Heart right ventricle (tissue), 16 donors: Measurements from ENCODE around the gene CCSER1. TPM values are rescaled to one million over a fixed set of nuclear protein-coding genes. Genes with fewer than 3 reads are reported as not detected.

ENCODE experiments used
- ATAC-seq, 8 donors: fragments of 200-7000 bp; cut with Tn5 transposase; one replicate each; pipeline ENCODE4 v1.9.1; 2020; ENCODE audit warnings: mild to moderate bottlenecking in 8 of 8, moderate library complexity in 8 of 8, moderate number of reproducible peaks in 1 of 8
- DNase-seq, 2 donors: peaks; one replicate each; pipeline ENCODE4 v3.0.0-alpha.2; 2020
- H3K27ac ChIP-seq, 10 donors: fragments of 200-600 bp; sonication (generic) in 2 of 10; one replicate each; pipeline versions ENCODE4 v1.5.0 to v1.8.0; 2020 to 2022; ENCODE audit warnings: mild to moderate bottlenecking in 3 of 10
- H3K27me3 ChIP-seq, 7 donors: fragments of 200-600 bp; one replicate each; pipeline ENCODE4 v1.8.0; 2021 to 2022; ENCODE audit warnings: mild to moderate bottlenecking in 2 of 7
- H3K36me3 ChIP-seq, 9 donors: fragments of 200-600 bp; sonication (generic) in 1 of 9; one replicate each; pipeline versions ENCODE4 v1.5.0 to v1.8.0; 2020 to 2022; ENCODE audit warnings: mild to moderate bottlenecking in 2 of 9
- H3K4me1 ChIP-seq, 9 donors: fragments of 200-600 bp; sonication (generic) in 1 of 9; one replicate each; pipeline versions ENCODE4 v1.5.0 to v1.8.0; 2020 to 2022; ENCODE audit warnings: mild to moderate bottlenecking in 4 of 9
- H3K4me3 ChIP-seq, 10 donors: fragments of 200-600 bp; sonication (generic) in 2 of 10; one replicate each; pipeline versions ENCODE4 v1.5.0 to v1.8.0; 2020 to 2022; ENCODE audit warnings: mild to moderate bottlenecking in 7 of 10, moderate library complexity in 2 of 10
- H3K9me3 ChIP-seq, 11 donors: fragments of 200-600 bp in 10 of 11; sonication (generic) in 2 of 11; one replicate each; pipeline versions ENCODE4 v1.5.0 to v1.8.0; 2013 to 2022; ENCODE audit warnings: mild to moderate bottlenecking in 2 of 11, control low read depth in 1 of 11, moderate library complexity in 1 of 11
- WGBS, 2 donors: extraction: QIAGEN DNeasy Blood & Tissue Kit; methylation state at CpG; one replicate each; pipeline ENCODE4 v1.1.7; 2013; ENCODE audit warnings: inconsistent platforms in 1 of 2; 5-methylcytosine and 5-hydroxymethylcytosine counted together
- intact Hi-C, 10 donors: fragments of 100-400 bp; cut with DNase I; formaldehyde crosslinking; loops; one replicate each; pipeline versions ENCODE4 v1.11.1 to v1.14.2; 2022
- polyA plus RNA-seq, 2 donors: library from polyadenylated mRNA; stranded (reverse); fragments of 200-250 nt; gene quantifications; one replicate each; pipeline ENCODE4 v1.2.3, GENCODE V29; 2013
- total RNA-seq, 10 donors: library from RNA; stranded (reverse); fragmentation: NEBNext Ultra II Directional in 3 of 10; extraction: Animal tissue kit (Norgen Biotek cat#: 25700) in 3 of 10; gene quantifications; one replicate each; pipeline versions ENCODE4 v1.2.1 to v1.2.4, GENCODE V29; 2021 to 2023
- TF ChIP-seq, protein P1 (sequence below), 9 donors: fragments of 200-600 bp; sonication (generic) in 2 of 9; IDR thresholded peaks; one replicate each; pipeline versions ENCODE4 v1.5.0 to v1.8.0; 2021 to 2022; ENCODE audit warnings: antibody characterized with exemption in 9 of 9, mild to moderate bottlenecking in 5 of 9, moderate library complexity in 1 of 9
- donor health status: Arrhythmogenic right ventricular cardiomyopathy.
- donor health status: ischemic (EF 13 %, LVEDD 7.1; RV severe dilation, severe dysfunction).
- donor health status: healthy with polysubstance abuse.
- donor health status: DM: no; HTN: yes; CAD: no.
- donor health status: DM: no; HTN: no; CAD: no.
- donor health status: ischemic (EF 25% LVEDD 6.9; RV normal size, moderate dysfunction).
- donor health status: ischemic (EF 25% LVEDD 5.7; RV mildly dilated, moderate dysfunction).
- donor health status: healthy.
- donor health status: DM: yes; HTN: yes; CAD: no.
- donor health status: Ischemic cardiomyopathy.
- donor health status: ischemic (EF 35%, LVEDD 5.7; RV mildly dilated, moderate dysfunction).
- donor health status: nonischemic (EF 11% LVEDD 7.7; RV severe dilation, severe dysfunction).
- donor health status: DM: yes; HTN: yes; CAD: no.
- donor health status: PGD.
- donor health status: ischemic (EF 29% LVEDD 5.4; RV normal size, mild dysfunction).
- donor health status: nonischemic (EF 23%, LVEDD 6.1; RV moderate dilation, normal function).

CCSER1 gene
- total and polyA plus RNA-seq, 12 donors = 1.5 to 16.4 (median 12.0) TPM

DNA sequence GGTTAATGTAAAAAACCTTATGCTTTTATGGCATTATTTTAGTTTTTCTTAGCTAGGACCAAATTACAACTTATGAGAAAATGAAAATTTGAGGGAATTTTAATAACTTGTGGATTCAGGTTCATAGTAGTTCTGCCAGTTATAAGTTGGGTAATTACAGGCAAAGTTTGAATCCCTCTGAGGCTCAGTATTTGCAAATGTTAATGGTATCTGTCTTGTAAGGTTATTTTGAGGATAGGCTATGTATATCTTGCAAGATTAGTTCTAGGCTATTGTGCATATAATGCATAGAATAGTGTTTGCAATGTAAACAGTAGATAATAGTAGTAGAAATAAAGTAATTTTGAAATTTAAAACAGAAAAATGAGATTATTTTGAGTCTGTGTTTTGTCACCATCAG is 44.7 kb upstream of the CCSER1 start:
- Histone ChIP-seq H3K36me3 (no peaks in the 10 kb centered on the region), H3K27ac (no peak overlapping the region), H3K4me3 (no peak overlapping the region), H3K27me3 (no peaks in the 10 kb centered on the region), H3K9me3 (no peaks in the 10 kb centered on the region), H3K4me1 (peaks cover 0 to 7% (median 0%) of the 10 kb centered on the region in 9 donors)
- DNase-seq = no peak
- intact Hi-C loops = no loop called here
- no peak for ATAC-seq
- TF ChIP-seq, protein P1, sequence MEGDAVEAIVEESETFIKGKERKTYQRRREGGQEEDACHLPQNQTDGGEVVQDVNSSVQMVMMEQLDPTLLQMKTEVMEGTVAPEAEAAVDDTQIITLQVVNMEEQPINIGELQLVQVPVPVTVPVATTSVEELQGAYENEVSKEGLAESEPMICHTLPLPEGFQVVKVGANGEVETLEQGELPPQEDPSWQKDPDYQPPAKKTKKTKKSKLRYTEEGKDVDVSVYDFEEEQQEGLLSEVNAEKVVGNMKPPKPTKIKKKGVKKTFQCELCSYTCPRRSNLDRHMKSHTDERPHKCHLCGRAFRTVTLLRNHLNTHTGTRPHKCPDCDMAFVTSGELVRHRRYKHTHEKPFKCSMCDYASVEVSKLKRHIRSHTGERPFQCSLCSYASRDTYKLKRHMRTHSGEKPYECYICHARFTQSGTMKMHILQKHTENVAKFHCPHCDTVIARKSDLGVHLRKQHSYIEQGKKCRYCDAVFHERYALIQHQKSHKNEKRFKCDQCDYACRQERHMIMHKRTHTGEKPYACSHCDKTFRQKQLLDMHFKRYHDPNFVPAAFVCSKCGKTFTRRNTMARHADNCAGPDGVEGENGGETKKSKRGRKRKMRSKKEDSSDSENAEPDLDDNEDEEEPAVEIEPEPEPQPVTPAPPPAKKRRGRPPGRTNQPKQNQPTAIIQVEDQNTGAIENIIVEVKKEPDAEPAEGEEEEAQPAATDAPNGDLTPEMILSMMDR (IDR thresholded peaks at IDR 0.05) = no peak

DNA sequence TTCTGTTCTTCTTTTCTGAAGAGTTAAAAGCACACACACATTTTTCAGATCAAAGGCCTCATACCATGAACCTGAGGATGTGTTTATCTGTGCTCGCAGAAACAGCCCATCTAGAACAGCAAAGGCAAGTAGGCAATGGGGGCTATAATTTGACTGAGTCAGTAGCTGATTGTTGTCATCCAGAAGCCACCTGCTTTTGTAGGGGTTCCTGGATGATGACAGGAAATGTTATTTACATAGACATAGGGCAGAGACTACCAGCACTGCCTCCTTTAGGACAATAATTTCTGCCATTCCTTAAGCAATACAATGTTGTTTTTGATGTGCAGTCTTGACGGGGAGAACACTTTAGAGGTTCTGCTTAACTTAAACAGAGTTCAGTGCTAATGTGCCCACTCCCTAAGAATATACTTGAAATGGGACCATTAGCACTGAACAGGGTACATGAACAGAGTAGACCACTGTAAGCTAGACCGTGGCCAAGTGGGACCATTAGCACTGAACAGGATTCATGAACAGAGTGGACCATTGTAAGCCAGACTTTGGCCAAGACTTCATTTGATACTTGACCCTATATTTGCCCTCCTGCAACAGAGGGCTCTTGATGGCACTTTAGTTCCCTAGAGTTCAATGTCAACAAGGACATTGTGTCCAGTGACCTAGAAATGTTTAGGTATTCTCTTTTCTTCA is 42.8 kb upstream of the CCSER1 start:
- Histone ChIP-seq H3K9me3 (no peaks in the 10 kb centered on the region), H3K27ac (no peak overlapping the region), H3K4me3 (no peak overlapping the region), H3K36me3 (no peaks in the 10 kb centered on the region), H3K4me1 (no peaks in the 10 kb centered on the region), H3K27me3 (no peaks in the 10 kb centered on the region)
- intact Hi-C loops = no loop called here
- 85 to 88% methylated on average over 3 of the region's 3 CpGs for WGBS, 2 donors
- DNase-seq (no peak), ATAC-seq (no peak)
- TF ChIP-seq, protein P1 (IDR thresholded peaks at IDR 0.05) = no peak

DNA sequence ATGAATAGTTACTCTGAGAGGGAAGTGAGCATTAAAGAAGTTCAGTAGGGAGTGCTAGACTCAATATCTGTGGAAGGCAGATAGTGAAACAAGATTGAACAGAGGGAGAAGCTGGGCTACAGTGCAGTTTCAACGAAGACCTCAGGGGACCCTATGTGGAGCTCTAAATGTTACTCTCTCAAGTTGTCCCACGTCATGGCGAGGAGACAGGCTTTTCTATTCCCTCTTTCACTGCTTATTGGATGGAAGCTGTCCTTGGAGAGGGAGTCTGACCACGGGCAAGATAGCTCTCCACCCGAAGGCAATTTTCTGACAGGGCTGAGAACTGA is 42.3 kb upstream of the CCSER1 start:
- Histone ChIP-seq H3K9me3 (no peaks in the 10 kb centered on the region), H3K27me3 (no peaks in the 10 kb centered on the region), H3K27ac (no peak overlapping the region), H3K4me3 (no peak overlapping the region), H3K4me1 (no peaks in the 10 kb centered on the region), H3K36me3 (no peaks in the 10 kb centered on the region)
- ATAC-seq (no peak), DNase-seq (no peak)
- WGBS, 2 donors = 61 to 65% methylated on average over 5 of the region's 5 CpGs
- TF ChIP-seq, protein P1 (IDR thresholded peaks at IDR 0.05) = no peak
- intact Hi-C loops = no loop called here

DNA sequence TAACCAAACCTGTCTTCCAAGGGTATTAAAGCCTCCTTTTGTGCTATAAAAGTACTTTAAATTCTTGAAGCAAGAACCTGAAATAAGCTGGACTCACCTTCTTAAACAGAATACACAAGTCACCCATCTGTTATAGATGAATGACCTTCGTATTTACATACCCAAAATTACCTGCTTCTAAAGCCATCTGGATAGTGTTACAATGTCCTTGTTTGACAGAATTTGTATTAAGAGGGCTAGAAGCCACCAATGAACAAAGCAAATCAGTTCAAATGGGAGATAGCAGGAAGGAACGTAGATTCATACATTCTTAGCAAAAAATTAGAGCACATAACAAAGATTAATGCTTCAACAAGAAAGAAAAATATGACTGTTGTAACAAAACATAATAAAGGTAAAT is 33.7 kb upstream of the CCSER1 start:
- intact Hi-C loops = no loop called here
- ATAC-seq (no peak), DNase-seq (no peak)
- WGBS, 2 donors = 63 to 64% methylated on average over 2 of the region's 2 CpGs
- H3K27ac ChIP-seq = no peak overlapping the region
- H3K4me3 ChIP-seq = no peak overlapping the region
- no peaks in the 10 kb centered on the region for H3K4me1 ChIP-seq
- TF ChIP-seq, protein P1 (IDR thresholded peaks at IDR 0.05) = no peak
- H3K36me3 ChIP-seq = no peaks in the 10 kb centered on the region
- H3K9me3 ChIP-seq = no peaks in the 10 kb centered on the region
- H3K27me3 ChIP-seq = no peaks in the 10 kb centered on the region
